Peyer's patch (tissue), 4 donors: ENCODE data around the gene DEFB118.

ENCODE experiments used
- POLR2A ChIP-seq, 2 donors: fragments of 450-650 bp; IDR thresholded peaks; one replicate each; pipeline ENCODE4 v1.5.1; 2017; ENCODE audit warnings: antibody characterized with exemption in 2 of 2, mild to moderate bottlenecking in 2 of 2, moderate library complexity in 2 of 2
- TF ChIP-seq, protein P1 (sequence below), 6 experiments: fragments of 450-650 bp in 4 of 6; fragments of 200-600 bp in 2 of 6; sonication (generic) in 1 of 6; IDR thresholded peaks; one replicate each; pipeline ENCODE4 v1.5.1; 2017 to 2019; ENCODE audit warnings: antibody characterized with exemption in 6 of 6, mild to moderate bottlenecking in 3 of 6, moderate library complexity in 1 of 6

DNA sequence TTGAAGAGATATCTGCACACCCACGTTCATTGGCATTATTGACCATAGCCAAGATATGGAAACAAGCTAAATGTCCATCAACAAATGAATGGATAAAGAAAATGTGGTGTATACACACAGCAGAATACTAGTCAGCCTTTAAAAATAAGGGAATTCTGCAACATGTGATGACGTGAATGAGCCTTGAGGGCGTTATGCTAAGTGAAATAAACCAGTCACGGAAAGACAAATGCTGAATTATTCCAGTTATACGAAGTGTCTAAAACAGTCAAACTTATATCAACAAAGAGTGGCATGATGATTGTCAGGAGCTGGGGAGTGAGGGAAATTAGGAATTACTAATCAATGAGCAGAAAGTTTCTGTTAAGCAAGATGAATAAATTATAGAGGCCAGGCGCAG is 46.0 kb downstream of the DEFB118 start:
- TF ChIP-seq, protein P1, sequence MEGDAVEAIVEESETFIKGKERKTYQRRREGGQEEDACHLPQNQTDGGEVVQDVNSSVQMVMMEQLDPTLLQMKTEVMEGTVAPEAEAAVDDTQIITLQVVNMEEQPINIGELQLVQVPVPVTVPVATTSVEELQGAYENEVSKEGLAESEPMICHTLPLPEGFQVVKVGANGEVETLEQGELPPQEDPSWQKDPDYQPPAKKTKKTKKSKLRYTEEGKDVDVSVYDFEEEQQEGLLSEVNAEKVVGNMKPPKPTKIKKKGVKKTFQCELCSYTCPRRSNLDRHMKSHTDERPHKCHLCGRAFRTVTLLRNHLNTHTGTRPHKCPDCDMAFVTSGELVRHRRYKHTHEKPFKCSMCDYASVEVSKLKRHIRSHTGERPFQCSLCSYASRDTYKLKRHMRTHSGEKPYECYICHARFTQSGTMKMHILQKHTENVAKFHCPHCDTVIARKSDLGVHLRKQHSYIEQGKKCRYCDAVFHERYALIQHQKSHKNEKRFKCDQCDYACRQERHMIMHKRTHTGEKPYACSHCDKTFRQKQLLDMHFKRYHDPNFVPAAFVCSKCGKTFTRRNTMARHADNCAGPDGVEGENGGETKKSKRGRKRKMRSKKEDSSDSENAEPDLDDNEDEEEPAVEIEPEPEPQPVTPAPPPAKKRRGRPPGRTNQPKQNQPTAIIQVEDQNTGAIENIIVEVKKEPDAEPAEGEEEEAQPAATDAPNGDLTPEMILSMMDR (IDR thresholded peaks at IDR 0.05): no peak
- TF ChIP-seq POLR2A (IDR thresholded peaks at IDR 0.05): no peak
